HG02852 (cell line): ENCODE results near the gene TBC1D7.

ENCODE experiments used
- ATAC-seq: cut with Tn5 transposase; IDR thresholded peaks from one replicate; pipeline ENCODE4 v1.9.1; 2021; ENCODE audit warnings: mild to moderate bottlenecking, moderate library complexity; ENCODE audit not compliant: unreplicated experiment

The TBC1D7 gene

DNA sequence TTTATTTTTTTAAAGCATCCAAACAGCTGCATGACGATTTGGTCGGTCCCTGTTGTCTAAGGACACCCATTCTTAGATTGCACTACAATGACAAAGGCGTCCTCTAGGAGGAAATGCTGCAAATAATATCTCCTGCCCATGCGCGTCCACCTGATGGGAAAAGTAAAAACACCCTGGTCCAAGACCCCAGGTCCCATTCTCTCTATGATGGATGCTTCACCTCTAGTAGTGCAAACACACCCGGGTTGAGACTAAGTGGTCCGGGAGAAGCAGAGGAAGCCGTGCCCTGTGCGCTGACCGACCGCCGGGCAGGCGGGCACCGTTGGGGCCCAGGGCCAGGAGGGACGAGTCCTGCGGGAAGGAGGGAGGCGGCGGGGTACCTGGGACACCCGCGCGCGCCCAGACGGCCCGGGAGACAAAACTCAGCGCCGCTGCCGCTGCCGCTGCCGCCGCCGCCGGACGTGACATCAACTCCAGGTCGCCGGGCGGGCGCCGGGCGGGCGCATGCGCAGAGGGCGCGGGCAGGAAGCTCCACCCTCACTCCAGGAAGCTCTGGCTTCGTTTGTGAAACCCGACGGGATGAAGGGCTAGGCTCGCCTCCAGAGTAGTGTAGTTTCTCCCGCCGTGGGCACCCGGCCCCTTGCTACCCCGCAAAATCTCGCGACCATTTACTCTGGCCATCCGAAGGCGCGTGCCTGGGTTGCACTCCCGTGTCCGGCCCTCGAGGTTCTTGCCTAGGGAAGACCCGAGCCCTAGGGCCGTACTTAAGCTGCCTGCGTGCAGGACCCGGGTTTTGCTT, at the start of gene TBC1D7:
Gene TBC1D7, minus strand, starts transcription at position 462 of the 799 bp plus-strand sequence. CDS start 1,639 bp downstream, outside the sequence.
- ATAC-seq, result peak; percentile 87

DNA sequence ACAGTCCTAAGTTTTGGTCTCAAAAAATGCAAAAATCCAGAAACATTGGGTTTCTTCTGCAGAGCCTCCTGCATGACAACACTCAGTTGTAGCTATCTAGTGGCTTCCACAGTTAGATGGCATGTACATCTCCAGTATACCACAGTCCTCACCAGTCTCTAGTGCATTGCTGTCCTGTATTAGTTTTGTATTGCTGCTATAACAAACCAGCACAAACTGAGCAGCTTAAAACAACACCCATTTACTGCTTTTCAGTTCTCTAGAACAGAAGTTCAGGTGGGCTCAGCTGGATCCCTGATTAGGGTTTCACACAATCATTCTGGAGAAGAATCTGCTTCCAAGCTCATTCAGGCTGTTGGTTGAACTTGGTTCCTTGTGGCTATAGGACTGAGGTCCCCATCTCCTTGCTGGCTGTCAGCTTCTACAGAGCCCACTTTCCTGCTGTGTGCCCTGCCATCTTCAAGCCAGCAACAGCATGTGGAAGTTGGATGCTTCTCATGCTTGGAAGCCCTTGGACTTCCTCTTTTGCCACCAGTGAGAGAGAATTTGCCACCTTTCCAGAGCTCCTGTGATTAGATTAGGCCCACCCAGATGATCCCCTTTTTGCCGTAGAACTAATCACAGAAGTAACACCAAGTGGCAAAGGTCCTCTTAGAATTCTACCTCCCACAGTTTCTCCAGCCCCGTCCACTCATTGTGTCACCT, 48.9 kb upstream of the TBC1D7 start:
- no peak for ATAC-seq

DNA sequence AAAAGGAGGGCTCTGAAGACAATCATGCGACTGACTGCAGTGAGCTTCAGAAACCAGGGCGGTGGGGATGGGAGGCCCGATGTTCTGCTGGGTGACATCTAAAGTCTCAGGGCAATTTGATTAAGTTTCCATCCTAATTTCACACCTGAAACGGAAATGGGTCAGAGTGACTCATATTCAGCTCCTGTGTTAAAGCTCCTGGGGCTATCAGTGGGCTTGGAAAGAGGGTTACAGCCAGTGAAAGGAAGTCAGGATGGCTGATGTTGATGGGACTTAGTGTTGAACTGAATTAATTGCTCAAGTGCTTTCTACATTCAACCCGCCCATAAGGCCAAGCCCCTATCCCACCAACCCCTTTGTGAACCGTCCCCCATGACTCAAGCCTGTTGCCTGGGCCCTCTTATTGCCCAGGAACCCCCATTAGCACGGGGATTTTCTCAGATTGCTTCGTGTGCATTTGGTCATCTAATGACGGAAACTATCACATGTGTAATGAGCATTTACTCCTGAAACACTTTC, 47.1 kb upstream of the TBC1D7 start:
- ATAC-seq, result peak; percentile 52

DNA sequence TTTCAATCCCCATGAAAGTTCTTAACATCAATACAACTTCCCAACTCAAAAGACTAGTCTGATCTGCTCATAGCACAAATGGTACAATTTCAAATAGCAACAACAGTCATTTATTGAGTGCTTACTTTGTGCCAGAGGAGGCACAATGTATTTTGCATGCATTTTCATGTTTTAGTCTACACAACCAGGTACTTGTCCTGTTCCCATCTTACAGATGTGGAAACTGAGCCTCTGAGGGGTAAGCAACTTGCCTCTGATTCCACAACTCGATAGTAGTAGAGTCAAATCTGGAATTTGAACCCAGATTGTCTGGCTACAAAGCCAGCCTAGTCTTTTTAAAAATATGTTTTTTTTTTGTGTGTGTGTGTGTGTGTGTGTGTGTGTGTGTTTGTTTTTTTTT, 45.6 kb upstream of the TBC1D7 start:
- no peak for ATAC-seq

DNA sequence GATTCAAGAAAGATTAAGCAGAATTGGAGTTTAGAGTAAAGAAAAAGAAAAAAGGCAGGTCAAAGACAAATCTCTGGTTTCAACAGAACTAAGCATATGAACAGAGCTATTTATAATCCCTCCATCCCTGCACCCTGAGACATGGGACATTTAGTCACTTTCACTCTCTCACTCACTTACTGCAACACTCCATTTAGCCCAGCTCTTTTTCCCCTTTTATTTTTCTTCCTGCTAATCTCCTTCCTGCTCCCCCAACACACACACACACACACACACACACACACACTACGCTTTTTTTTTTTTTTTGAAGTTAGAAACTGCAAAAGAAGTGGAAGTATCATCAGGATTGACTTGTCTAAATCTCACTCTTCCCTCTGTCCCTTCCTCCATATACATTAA, 45.1 kb upstream of the TBC1D7 start:
- ATAC-seq, result no peak

DNA sequence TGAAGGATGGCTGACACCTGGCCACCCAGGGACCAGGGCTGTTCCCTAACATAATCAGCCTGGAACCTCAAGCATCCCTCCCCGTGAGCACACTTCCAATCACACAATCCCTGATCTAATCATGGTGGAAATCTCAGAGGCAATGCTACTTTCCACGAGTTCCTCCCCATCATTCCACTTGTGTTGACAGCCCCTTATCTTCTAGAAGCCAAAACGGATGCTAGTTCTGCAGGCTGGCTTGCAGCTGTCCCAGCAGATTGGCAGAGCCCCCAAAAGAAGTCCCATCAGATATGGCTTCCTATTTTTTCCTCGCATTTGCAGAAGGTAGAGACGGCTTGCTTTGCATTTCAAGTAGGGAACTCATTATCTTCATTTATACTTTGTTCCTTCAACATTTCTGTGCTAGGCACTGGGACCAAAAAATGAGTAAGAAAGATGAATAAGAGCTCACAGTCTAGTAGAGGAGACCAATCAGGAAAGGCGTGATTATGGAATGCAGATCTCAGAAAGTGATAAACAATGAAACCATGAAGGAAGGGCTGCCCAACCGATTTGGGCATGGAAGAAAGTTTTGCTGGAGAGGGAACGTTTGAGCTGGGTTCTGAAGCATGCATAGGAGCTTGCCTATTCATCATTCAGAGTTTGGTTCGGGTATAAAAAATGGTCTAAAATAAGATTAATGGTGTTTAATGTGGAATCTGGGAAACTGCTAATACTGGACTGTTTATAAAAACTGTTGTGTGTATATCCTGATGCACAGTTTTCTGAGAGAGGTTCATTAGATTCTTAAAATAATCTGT, 44.6 kb upstream of the TBC1D7 start:
- ATAC-seq, result no peak

DNA sequence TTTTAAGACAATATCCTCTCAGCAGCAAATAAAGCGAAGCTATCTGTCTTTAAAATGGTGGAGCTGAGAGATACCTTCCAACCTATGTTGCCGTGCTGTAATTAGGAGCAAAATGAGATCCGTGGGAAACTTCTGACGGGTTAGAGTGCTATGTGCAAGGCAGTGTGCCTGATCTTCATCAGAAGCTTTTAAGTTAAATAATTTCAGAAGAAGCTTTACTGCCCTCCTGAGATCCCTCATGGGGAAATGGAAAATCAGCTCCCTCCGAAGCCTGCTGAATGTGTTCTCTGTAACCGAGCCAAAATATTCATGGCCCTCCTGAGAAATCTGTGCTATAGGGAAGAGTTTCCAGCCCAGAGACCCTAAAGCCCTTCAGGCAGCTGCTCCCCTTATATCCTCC, 43.7 kb upstream of the TBC1D7 start:
- no peak for ATAC-seq

DNA sequence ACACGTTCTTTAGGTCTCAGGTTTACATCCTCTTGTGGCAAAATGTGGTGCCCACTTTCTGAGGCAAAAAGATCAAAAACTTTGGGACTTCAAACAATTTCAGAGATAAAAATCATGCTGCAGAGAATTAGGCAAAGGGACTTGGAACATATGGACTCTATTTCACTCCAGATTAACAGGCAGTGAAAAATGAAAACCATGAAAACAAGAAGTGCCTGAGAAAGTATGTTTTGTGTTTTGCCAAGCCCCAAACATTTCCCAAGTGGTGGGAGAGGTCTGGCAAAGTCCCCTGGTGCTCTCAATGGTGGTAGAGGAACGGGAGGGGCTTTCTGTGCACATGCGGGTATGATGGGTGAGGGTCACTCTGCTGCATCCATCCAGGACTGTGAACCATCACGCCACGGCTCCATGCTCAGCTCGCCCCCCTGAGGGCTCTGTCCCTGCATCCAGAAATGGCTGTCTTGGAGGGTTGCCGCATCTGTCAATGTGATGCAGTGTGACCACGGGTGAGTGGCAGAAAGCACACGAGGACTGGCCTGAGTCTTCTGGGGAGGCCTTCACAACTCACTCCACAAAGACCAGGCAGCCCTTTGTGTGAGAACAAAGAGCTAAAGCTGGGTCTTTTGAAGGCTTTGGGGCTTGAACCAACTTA, 43.2 kb upstream of the TBC1D7 start:
- no peak for ATAC-seq

DNA sequence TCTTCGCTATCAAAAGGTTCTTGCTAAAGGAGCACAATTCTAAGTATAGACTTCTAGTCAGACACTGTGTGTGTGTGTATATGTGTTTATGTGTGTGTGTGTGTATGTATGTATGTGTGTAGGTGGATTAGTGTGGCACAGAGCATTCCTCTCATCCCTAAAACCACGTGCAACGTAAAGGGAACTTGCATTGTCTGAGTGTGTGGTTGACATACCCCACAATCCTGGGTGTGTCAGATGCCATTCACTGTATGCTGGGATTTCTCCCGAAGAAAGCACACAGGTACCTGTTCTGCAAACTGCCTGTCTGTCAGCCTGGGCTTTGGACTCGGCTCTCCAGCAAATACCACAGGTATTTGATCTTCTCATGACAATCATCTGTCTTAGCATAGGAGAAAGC, 42.3 kb upstream of the TBC1D7 start:
- ATAC-seq, result no peak

DNA sequence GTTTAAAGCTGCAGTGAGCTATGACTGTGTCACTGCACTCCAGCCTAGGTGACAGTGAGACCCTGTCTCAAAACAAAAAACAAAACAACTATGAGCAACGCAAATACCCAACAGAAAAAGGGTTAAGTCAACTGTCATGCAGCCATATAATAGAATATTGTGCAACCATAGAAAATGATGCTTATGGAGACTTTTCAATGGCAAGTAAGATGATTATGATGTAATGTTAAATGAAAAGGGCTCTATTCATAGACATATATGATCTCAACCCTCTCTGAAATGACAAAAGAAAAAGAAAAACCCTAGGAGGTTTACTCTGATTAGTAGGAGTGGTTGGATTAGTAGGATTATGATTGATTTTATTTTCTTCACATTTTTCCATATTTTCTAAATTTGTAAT, 41.3 kb upstream of the TBC1D7 start:
- no peak for ATAC-seq

DNA sequence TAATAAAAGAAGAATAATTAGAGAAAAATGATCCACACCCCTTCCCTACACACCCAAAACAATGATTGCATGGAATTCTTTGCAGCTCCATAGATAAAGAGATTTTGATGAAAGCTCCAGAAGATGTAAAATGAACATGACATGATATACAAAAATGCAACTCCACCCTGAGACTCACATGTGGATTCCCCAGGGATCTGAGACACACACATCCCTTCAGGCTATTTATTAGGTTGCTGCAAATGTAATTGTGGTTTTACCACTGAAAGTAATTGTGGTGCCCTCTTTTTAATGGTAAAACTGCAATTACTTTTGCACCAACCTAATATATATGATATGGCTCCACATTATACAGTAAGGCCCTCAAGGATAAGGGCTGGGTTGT, 40.4 kb upstream of the TBC1D7 start:
- ATAC-seq, result no peak

DNA sequence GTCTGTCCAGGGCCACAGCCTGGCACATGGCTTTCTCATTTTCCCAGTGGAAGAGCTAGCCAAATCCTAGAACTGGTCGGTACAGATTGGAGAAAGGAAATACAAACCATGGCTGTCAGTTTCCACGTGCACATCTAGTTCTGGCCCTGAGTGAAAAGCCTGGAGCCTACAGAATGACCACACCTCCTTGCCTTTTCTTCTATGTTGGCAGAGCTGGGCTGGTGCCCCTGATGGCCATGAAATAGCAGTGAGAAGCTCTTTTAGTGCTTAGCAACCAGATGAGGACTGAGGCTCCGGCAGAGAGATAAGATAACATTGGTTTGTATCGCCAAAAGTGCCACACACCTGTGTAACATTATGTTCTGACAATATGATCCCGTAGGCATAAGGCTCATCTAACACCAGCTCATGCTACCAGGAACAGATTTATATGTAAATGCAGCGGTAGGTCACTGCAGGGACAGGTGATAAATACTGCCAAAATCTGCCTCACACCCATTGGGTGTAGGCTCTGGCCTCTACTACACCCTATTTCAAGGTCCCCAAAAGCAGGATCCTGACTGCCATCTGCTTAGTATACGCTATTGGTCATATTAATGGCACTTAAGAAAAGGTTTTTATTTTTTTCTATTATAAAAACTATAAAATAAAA, 39.9 kb upstream of the TBC1D7 start:
- no peak for ATAC-seq

DNA sequence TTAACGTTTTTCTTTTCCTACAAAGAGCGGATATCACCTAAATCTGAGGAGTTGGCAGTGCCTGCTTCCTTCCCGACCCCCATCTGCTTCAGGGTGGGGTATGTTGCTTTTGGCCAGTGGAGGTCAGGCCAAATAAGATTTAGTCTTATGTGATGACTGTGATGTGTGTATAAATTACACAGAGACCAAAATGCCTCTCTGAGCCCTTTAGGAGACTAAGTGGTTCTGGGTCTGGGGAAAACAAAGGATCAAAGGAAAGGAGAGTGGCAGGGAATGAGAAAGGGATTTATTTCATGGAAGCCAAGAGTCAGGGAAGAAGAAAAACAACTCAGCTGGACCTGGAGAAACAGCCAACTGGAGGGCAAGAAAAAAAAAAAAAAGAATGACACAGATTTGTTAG, 39.1 kb upstream of the TBC1D7 start:
- ATAC-seq, result no peak

DNA sequence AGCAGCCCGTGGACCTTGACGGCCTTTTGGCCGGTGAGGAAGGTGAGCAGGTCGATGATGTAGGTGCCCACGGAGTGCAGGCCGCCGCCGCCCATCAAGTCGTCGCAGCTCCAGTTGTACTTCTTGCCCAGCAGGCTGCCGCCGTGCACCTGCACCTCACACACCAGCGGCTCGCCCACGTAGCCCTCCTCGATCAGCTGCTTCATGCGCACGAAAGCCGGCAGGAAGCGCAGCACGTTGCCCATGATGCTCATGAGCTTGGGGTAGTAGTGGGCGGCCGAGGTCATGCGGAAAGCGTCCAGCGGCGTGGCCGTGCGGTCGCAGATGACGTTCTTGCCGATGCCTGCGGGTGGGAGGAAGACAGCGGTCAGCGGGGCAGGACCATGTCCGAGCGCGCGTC, 37.0 kb upstream of the TBC1D7 start:
- no peak for ATAC-seq

DNA sequence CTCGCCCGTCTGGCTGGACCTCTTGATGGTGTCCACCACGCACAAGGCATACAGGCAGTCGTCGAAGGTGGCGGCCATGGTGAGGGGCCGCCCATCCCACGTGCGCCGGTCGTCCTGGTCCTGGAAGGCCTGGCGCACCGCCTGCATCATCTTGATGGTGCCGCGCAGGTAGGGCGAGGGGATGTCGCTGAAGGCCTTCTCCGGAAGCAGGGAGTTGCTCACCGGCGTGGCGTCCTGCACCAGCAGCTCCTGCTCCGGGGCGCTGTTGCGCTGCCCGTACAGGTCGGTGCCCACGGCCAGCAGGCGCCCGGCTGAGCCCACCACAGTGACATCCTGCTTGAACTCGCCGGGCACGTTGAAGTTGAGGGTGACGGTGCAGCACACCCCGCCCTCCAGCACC, 36.5 kb upstream of the TBC1D7 start:
- ATAC-seq, result no peak

DNA sequence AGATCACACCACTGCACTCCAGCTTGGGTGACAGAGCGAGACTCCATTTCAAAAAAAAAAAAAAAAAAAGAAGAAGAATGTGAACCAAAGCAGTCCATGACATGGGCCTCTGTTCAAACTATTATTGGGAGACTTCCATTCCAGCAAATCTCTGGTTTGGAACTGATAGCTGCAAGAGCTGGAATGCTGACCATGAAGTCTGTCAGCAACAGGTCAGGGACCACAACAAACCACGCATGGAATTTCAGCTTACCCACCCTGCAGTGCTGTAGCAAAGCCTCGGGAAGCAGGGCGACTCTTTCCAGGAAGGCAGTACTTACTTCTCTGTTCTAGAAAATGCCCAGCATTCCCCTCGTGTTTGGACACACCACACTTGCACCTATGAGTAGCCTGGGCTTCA, 34.1 kb upstream of the TBC1D7 start:
- no peak for ATAC-seq

DNA sequence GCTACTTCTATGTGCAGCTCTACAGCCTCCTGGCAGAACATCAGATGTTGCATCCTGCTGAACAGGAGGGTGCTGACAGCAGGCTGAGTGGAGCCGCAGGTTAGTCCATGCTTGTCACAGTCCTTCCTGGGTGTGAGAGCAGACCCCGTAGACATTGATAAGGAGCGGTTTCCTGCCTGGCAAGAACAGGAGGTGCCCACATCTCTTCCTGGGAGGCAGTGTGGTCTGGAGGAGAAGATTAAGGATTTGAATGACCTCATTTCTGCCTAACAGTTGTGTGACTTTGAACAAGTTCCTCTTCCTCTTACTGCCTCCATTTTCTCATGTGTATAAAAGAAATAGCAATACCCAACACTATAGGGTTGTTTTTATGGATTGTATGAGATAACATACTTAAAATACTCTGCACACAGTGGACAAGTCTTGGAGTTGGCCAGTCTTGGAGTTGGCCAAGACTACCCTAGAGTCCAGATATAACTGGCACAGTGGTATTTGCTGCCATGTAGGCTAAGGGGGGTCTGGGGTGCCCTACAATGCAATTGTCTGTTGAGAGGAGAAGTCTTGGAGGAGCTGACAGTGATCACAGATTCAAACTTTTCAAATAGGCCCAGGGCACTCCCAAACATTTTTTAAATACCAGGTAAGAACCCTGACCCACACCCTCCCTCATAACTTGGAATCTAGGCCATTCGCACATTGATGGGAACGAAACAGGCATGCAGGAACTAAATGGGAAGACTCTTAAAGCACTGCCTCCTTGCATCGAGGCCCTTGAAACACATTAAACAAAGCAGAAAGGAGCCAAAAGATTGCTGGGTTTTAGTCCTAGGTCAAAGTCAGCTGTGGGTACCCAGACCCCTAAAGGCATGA, 32.6 kb upstream of the TBC1D7 start:
- no peak for ATAC-seq

DNA sequence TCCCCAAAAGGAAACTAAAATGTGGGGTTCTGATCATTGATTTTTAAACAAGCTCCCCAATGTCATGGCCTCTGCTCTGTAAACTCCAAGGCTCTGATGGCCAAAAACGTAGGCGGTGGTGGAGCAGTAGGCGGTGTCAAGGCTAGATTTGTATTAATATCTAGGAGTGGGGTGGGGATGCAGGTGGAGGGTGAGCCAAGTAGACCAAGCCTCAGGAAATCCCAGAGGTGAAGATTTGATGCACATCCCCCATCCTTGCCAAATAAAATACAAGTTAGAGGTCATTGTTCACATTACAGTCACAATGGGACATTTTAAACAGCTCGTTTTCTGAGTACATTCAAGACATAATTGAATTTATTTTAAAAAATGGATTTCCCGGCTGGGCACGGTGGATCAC, 30.9 kb upstream of the TBC1D7 start:
- no peak for ATAC-seq

DNA sequence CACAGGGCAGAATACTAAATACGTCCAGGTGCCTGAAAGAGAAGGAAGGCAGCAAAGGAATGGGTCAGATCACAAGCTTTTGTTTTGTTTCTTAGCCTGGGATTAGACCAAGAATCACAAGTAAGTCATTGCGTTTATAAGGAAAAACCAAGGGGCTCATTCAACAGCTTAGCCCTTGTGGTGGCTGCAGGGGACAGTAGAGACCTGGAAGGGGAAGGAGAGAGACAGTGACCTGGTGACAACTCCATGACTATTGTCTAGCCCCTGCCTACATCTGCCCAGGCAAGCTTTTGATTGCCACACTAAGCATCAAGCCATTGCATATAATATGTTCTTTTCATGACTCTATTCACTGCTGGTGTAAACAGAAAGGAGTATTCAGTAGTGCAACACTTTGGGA, 30.2 kb upstream of the TBC1D7 start:
- no peak for ATAC-seq
